Measurements from ENCODE around the gene SLAMF8. TPM values are rescaled to one million over a fixed set of nuclear protein-coding genes. Genes with fewer than 3 reads are reported as not detected.

SLAMF8 gene
- total and polyA plus RNA-seq, 9 donors: 0.43 to 8.4 (median 0.73) TPM

DNA sequence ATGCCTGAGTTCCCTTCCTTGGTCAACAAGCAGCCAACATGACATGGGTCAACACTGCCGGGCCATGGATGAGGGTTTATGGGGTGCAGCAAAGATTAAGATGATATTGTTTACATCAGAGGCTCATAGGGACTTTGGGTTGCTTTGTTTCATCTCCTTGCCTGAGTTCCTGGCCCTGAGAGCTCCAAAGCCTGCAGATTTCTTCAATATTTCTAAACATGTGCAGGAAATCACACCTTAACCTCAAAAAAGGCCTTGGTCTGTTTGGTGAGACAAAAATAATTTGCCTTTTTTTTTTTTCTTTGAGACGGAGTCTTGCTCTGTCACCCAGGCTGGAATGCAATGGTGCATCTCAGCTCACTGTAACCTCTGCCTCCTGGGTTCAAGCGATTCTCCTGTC, 876 bp downstream of the SLAMF8 start:
- H3K4me3 ChIP-seq: no peak overlapping the region
- H3K9me3 ChIP-seq: no peaks in the 10 kb centered on the region
- DNase-seq: no peak
- H3K27ac ChIP-seq: no peak overlapping the region
- no peaks in the 10 kb centered on the region for H3K36me3 ChIP-seq
- WGBS, 3 donors: 89 to 92% (median 91%) methylated on average over 3 of the region's 3 CpGs
- intact Hi-C loops (cut with DNase I): no loop called here
- no peak for TF ChIP-seq POLR2A (IDR thresholded peaks at IDR 0.05)
- TF ChIP-seq, protein P1, sequence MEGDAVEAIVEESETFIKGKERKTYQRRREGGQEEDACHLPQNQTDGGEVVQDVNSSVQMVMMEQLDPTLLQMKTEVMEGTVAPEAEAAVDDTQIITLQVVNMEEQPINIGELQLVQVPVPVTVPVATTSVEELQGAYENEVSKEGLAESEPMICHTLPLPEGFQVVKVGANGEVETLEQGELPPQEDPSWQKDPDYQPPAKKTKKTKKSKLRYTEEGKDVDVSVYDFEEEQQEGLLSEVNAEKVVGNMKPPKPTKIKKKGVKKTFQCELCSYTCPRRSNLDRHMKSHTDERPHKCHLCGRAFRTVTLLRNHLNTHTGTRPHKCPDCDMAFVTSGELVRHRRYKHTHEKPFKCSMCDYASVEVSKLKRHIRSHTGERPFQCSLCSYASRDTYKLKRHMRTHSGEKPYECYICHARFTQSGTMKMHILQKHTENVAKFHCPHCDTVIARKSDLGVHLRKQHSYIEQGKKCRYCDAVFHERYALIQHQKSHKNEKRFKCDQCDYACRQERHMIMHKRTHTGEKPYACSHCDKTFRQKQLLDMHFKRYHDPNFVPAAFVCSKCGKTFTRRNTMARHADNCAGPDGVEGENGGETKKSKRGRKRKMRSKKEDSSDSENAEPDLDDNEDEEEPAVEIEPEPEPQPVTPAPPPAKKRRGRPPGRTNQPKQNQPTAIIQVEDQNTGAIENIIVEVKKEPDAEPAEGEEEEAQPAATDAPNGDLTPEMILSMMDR (IDR thresholded peaks at IDR 0.05): no peak
- TF ChIP-seq EP300 (IDR thresholded peaks at IDR 0.05): no peak
- H3K27me3 ChIP-seq: no peaks in the 10 kb centered on the region
- H3K4me1 ChIP-seq (ENCODE audit: insufficient read depth): peaks cover 2% of the 10 kb centered on the region

DNA sequence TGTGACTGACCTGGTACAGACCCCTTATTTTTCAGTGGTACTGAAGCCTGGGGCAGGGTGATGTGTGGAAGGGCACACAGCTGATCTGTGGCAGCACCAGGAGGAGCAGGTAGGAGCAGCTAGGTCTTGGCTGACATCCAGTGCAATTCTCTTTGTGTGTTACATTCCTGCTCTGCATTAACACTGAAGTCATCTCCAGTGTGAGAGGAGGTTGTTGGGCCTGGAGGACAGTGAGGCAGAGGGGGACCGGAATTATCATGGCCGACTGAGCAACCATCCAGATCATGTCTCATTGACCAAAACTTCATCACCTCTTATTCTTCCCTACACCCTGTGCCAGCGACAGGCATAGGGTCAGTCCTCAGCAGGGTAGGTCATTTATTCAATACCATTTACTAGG, 1.5 kb downstream of the SLAMF8 start:
- H3K27ac ChIP-seq: no peak overlapping the region

DNA sequence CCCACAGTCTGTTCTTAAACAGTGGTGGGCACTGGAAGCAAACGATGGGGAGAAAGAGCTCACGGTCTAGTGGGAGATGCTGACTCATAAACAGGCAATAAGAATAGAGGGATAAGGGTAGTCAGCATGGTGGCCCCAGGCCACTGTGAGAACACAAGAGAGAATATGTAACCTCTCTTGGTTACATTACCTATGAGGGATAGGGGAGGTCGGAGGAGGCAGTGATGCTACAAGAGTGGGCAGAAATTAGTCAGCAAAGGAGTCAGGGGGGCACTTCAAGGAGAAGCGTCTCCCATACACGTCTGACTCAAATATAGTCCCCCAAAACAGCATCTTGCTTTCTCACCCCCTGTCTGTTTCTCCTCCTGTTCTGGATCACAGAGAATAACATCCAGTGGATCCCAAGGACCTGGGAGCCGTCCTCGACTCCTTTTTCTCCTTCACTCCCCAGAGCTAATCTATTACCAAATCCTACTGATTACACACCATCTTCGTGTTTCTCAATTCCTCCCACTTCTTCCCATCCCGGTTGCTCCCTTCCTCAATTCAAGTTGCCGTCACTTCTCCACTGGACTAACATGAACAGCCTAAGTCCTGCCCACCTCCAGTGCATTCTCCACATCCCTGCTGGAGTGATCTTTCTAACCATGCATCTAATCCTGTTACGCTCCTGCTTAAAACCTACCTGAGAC, 2.1 kb downstream of the SLAMF8 start:
- no peak overlapping the region for H3K4me3 ChIP-seq

More for the DNA sequence above, 1.5 kb downstream of the SLAMF8 start:
- Histone ChIP-seq H3K4me3 (no peak overlapping the region), H3K9me3 (no peaks in the 10 kb centered on the region), H3K36me3 (no peaks in the 10 kb centered on the region), H3K4me1 (ENCODE audit: insufficient read depth) (peaks cover 2% of the 10 kb centered on the region), H3K27me3 (no peaks in the 10 kb centered on the region)
- TF ChIP-seq POLR2A (IDR thresholded peaks at IDR 0.05) (no peak), EP300 (IDR thresholded peaks at IDR 0.05) (no peak)
- TF ChIP-seq, protein P1 (IDR thresholded peaks at IDR 0.05): no peak
- intact Hi-C loops (cut with DNase I): no loop called here
- no peak for DNase-seq
- WGBS, 3 donors: 62 to 92% (median 67%) methylated on average over 3 of the region's 3 CpGs

DNA sequence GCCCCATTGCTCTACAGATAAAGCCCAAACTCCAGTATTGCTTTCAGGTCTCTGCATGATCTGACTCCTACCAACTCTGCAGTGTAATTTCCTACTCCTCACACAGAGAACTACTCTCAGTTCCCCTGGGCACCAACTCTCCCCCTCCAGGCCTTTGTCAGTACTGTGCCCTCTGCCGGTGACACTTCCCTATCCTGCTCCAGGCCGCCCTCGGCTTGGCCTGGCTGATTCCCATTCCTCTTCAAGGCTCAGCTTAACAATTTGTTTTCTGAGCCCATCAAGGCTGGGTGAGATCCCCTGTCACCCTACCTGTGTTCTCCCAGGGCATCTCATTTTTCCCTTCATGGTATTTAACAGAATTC, 2.6 kb downstream of the SLAMF8 start:
- no peak for DNase-seq
- Histone ChIP-seq H3K4me3 (no peak overlapping the region), H3K9me3 (no peaks in the 10 kb centered on the region), H3K4me1 (ENCODE audit: insufficient read depth) (peaks cover 2% of the 10 kb centered on the region), H3K27me3 (no peaks in the 10 kb centered on the region), H3K36me3 (no peaks in the 10 kb centered on the region), H3K27ac (no peak overlapping the region)
- no peak for TF ChIP-seq POLR2A (IDR thresholded peaks at IDR 0.05)
- no peak for TF ChIP-seq EP300 (IDR thresholded peaks at IDR 0.05)
- TF ChIP-seq, protein P1 (IDR thresholded peaks at IDR 0.05): no peak
- intact Hi-C loops (cut with DNase I): no loop called here
- 61 to 73% (median 72%) methylated on average over 3 of the region's 3 CpGs for WGBS, 3 donors

More for the DNA sequence above, 2.1 kb downstream of the SLAMF8 start:
- TF ChIP-seq EP300 (IDR thresholded peaks at IDR 0.05) (no peak), POLR2A (IDR thresholded peaks at IDR 0.05) (no peak)
- TF ChIP-seq, protein P1 (IDR thresholded peaks at IDR 0.05): no peak
- 82 to 86% (median 85%) methylated on average over 11 of the region's 11 CpGs for WGBS, 3 donors
- no peak overlapping the region for H3K27ac ChIP-seq
- no peaks in the 10 kb centered on the region for H3K36me3 ChIP-seq
- H3K4me1 ChIP-seq (ENCODE audit: insufficient read depth): peaks cover 2% of the 10 kb centered on the region
- DNase-seq: no peak
- intact Hi-C loops (cut with DNase I): no loop called here
- no peaks in the 10 kb centered on the region for H3K9me3 ChIP-seq
- no peaks in the 10 kb centered on the region for H3K27me3 ChIP-seq

Data from ovary (tissue), 9 donors.